ENCODE data around the gene SORCS2.

GRCh38 chr4:7664106-7664505 is 471.8 kb downstream of the SORCS2 start:
- no peak for TF ChIP-seq CTCF (IDR thresholded peaks at IDR 0.05; ENCODE audit: borderline replicate concordance, extremely low read depth, low read length, poor library complexity, severe bottlenecking)
- no peak for TF ChIP-seq EZH2 (IDR thresholded peaks at IDR 0.05; ENCODE audit: borderline replicate concordance, low read depth, low read length, severe bottlenecking)
